GM19438 (cell line): ENCODE results near the gene MFSD11.
"Not testable (repeated sequence)": the region's sequence is repeated elsewhere in the genome, so short reads cannot be mapped to it uniquely, and the experiment has no call there.

Experiments
- ATAC-seq: cut with Tn5 transposase; IDR thresholded peaks from one replicate; pipeline ENCODE4 v1.9.1; 2021; ENCODE audit warnings: low read depth; ENCODE audit not compliant: unreplicated experiment

The MFSD11 gene

DNA sequence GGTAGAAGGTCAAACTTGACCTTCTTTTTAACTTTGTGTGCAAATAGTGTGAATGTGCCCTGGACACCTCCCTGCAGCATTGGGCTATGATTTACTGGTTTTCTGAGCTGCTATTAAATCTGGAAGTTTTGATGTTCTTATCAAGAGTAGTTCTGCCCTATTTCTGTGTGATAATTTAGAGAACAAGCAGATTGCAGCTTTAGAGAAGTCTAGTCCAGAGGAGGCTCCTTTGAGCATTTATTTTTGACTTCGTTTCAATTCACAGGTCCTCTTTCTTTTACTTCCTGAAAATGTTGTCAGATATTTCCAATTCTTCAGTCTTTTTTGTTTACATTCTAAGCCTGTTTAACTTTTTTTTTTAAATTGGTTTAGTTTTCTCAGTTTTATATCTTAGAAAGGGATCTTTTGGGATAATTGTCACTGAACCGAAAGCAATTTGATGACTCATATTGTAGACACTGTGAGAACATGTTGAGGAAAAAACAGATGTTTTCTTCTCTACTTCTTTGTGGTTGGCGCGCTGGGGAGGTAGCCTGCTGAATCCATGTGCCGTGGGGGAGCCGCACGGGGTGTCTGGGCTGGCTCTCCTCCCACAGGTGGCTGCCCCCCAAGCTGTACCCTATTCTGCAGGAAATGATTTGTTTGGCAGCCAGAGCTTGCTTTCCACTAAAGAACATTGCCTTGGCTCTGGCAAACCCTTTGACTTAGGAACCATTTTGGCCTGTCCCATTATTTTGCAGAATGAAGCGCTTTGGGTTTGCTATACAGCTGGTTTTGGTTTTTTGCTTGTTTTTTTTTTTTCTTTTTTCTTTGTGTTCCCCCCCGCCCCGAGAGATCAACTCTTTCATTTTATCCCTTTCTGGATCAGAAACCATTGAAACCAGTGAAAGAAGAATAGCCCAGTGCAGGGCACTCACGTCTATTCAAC lies 53.4 kb downstream of the MFSD11 start:
- no peak for ATAC-seq

DNA sequence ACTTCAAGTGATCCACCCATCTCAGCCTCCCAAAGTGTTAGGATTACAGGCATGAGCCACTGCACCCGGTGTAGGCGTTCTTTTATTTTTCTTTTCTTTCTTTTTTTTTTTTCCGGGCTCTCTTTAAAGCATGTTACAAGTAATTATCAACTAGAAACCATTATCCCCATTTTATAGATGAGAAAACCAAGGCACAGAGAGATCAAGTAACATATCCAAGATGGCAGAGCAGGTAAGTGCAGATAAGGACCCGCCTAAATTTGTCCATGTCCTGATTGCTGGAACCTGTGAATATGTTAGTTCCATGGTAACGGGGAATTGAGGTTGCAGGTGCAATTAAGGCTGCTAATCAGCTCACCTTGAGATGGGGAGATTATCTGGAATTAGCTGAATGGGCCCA lies 54.4 kb downstream of the MFSD11 start:
- no peak for ATAC-seq

DNA sequence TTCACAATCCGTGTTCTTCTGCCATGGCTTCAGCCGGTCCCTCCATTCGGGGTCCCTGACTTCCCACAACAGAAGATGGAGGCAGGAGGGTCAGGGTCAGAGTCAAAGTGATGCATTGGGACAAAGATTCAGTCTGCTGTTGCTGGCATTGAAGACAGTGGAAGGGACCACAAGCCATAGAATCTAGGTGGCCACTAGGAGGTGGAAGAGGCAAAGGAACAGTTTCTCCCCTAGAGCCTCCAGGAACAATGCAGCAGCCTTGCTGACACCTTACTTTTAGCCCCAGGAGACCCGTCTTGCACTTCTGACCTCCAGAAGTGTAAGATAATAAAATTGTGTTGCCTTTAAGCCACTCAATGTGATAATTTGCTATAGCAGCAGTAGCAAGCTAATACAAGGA lies 55.9 kb downstream of the MFSD11 start:
- no peak for ATAC-seq

DNA sequence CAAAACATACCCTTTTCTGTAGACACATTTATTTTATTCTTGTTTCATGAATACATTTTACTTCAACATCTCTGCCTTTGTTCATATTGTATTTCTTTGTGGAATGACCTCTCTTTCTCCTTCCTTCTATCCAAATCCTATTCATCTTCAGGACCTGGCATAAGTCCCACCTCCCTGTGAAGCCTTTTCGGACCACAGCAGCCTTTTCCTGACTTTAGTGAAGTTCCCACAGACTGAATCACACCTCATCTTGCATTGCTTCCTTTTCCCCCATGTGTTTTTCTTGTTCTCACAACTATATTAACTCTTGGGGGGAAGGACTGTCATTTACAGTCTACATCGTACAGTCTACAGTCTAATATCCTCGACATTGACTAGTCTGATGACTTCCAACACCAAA lies 58.2 kb downstream of the MFSD11 start:
- no peak for ATAC-seq

DNA sequence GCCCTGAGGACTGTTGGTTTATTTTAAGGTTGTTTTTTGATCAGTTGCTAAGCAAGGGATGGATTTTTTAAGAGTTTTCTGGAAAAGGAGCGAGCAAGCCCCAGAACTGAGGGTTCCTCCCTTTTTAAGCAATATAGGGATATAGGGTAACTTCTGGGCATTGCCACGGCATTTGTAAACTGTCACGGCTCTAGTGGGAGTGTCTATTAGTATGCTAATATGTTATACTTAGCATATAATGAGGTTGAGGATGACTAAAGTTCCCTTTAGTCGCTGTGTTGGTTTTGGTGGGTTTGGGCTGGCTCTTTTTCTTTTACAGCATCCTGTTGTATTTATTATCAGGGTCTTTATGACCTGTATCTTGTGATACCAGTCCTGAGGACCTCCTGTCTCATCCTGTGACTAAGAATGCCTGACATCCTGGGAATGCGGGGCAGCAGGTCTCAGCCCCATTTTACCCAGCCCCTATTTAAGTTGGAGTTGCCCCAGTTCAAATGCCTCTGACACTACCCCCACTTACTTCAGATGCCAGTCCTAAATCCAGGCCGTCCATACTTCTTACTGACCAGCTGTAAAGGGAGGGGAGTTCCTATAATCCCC lies 59.4 kb downstream of the MFSD11 start:
- ATAC-seq: no peak

DNA sequence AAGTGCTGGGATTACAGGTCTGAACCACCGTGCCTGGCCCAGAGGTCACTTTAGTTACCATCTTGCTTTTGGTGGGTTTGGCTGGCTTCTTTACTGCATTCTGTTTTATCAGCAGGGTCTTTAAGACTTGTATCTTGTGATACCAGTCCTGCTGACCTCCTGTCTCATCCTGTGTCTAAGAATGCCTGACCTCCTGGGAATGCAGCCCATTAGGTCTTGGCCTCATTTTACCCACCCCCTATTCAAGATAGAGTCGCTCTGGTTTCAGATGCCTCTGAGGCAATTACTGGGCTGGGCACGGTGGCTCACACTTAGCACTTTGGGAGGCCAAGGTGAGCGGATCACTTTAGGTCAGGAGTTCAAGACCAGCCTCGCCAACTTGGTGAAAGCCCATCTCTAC lies 63.8 kb downstream of the MFSD11 start:
- ATAC-seq: no peak

DNA sequence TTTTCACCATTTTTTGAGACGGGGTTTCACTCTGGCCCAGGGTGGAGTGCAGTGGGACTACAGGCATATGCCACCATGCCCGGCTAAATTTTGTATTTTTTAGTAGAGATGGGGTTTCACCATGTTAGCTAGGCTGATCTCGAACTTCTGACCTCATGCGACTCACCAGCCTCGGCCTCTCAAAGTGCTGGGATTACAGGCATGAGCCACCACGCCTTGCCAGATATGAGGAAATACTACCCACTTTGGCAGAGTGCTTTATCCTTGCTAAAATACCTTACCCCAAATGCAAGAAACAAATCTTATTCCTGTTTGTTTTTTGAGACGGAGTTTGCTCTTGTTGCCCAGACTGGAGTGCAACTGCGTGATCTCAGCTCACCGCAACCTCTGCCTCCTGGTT lies 67.4 kb downstream of the MFSD11 start:
- ATAC-seq: no peak

DNA sequence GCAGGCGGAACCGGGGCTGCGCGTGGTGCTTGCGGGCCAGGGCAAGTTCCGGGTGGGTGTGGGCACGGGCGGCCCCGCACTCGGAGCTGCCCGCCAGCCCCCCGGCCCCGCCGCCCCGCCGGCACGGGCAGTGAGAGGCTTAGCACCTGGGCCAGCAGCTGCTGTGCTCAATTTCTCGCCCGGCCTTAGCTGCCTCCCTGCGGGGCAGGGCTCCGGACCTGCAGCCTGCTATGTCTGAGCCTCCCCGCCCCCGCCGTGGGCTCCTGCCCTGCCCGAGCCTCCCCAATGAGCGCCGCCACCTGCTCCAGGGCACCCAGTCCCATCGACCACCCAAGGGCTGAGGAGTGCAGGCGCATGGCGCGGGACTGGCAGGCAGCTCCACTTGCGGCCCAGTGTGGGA lies 68.2 kb downstream of the MFSD11 start:
- not testable (repeated sequence) for ATAC-seq

DNA sequence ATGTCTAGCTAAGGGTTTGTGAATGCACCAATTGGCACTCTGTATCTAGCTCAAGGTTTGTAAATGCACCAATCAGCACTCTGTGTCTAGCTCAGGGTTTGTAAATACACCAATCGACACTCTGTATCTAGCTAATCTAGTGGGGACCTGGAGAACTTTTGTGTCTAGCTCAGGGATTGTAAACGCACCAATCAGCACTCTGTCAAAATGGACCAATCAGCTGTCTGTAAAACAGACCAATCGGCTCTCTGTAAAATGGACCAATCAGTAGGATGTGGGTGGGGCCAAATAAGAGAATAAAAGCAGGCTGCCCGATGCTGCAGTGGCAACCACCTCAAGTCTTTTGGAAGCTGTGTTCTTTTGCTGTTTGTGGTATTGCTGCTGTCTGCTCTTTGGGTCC lies 68.8 kb downstream of the MFSD11 start:
- ATAC-seq: not testable (repeated sequence)

DNA sequence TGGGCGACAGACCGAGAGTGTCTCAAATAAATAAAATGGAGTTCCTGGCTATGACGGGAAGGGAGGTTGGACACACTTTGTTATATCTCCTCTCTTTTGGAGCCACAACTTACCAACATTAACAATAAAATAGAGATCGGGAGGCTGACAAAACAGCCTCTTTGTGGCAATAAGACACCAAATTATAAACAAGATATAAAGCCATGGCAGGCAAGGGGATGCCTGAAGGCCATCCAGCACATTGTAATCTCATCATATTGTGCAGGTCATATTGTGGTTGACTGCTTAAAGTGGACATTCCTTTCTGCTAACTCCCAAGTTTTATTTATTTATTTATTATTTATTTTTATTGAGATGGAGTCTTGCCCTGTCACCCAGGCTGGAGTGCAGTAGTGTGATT lies 70.4 kb downstream of the MFSD11 start:
- no peak for ATAC-seq

DNA sequence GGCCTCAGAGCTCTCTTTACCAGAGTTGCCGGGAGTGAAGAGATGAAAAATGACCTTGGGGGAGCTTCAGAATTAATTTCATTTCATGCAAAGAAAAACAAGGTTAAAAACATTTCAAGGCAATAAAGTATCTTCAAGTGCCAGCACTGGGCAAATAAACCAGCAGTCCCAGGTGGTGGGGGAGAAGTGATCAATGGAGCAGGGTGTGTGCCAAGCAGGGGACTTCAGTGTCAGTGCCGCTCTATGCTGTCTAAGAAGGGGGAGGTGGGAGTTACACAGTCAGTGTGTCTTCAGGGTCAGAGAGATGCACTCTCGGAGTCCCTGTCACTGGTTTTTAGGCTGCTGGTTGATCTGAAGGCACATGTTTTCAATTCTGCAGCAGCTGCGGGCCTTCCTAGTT lies 73.0 kb downstream of the MFSD11 start:
- no peak for ATAC-seq

DNA sequence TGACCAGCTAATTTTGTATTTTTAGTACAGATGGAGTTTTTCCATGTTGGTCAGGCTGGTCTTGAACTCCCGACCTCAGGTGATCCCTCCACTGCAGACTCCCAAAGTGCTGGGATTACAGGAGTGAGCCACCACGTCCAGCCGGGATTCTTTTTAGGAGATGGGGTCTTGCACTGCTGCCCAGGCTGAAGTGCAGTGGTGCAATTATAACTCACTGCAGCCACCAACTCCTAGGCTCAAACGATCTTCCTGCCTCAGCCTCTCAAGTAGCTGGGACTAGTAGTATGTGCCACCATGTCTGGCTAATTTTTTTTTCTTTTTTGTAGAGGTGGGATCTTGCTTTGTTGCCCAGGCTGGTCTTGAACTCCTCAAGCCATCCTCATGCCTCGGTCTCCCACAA lies 73.9 kb downstream of the MFSD11 start:
- no peak for ATAC-seq

DNA sequence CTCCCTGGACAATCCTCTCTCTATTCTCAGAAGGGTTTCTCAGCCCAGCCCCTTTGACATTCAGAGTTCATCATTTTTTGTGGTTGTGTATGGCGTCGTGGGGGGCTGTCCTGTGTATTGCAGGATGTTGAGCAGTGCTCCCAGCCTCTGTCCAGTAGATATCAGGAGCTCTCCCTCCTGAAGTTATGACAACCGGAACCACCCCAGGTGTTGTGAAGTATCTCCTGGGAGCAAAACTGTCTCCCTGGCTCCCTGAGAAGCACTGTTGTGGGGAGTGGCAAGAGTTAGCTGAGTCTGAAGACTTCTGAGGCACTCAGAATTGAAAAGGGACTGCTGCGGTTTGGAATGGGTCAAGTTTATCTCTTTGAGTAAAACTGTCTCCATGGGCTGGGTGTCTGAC lies 74.3 kb downstream of the MFSD11 start:
- ATAC-seq: no peak

DNA sequence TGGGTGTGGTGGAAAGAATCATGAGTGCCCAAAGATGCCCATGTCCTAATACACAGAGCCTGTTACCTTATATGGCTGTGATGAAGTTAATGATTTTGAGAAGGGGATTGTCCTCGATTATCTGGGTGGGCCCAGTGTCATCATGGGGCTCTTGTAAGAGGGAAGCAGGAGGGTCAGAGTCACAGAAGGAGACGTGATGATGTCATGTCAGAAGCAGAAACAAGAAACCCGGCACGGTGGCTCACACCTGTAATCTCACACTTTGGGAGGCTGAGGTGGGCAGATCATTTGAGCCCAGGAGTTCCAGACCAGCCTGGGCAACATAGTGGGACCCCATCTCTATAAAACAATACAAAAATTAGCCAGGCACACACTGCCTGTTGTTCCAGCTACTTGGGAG lies 75.0 kb downstream of the MFSD11 start:
- ATAC-seq: no peak

DNA sequence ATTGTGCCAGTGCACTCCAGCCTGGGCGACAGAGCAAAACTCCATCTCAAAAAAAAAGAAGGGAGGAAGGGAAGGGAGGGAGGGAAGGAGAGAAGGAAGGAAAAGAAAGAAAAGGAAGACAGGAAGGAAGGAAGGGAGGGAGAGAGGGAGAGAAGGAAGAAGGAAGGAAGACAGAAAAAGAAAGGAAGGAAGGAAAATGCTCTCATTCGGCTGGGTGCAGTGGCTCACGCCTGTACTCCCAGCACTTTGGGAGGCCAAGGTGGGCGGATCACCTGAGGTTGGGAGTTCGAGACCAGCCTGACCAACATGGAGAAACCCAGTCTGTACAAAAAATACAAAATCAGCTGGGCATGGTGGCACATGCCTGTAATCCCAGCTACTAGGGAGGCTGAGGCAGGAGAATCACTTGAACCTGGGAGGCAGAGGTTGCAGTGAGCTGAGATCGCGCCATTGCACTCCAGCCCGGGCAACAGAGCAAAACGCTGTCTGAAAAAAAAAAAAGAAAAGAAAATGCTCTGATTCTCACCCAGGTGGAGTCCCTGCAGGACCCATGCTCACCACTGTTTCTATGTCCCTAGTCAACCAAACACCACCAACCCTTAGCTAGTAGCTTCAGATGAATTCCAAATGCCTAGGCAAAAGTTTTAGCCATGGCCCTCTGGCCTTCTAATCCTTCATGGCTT lies 78.1 kb downstream of the MFSD11 start:
- ATAC-seq: not testable (repeated sequence)

DNA sequence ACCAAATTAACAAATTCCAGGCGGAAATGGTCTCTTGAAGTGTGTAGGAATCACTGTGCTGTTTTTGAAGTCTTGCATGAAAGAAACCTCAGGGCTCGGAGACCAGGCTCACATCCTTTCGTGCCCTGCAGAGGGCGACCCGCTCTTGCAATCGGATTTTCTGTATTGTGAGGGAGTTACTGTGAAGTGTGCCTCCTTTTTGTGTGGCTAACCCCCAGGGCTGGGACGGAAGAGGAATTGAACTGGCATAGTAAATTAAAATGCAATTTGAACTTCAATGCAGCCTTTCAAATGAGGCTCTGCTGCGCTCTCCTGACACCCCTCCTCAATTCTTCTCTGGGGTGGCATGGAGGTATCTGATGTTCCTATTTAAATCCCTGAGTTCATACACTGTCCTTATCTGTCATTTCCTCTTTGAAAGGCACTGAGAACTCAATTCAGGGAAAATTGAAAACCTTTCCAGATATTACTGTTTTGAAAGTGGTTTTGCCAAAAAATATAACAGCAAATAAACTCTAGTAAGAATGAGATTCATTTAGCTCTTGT lies 78.7 kb downstream of the MFSD11 start:
- ATAC-seq: no peak

DNA sequence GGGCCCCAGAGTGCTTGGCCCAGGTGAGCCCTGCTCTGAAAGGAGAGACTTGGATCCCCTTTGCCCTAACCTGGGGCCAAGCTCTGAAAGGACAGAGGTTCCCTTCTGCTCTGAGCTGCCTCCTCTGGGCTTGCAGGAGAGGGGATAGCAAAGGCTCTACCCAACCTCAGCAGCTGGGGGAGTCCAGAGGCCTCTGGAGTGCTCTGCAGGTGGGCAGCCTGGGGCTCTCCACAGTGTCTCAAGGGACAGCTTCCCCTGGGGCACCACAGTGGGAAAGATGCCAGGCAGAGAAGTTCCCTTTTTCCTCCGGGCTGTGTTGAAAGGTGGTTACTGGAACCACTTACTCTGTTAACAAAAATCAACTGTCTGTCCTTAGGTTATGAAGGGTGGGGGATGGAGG lies 82.1 kb downstream of the MFSD11 start:
- ATAC-seq: no peak

DNA sequence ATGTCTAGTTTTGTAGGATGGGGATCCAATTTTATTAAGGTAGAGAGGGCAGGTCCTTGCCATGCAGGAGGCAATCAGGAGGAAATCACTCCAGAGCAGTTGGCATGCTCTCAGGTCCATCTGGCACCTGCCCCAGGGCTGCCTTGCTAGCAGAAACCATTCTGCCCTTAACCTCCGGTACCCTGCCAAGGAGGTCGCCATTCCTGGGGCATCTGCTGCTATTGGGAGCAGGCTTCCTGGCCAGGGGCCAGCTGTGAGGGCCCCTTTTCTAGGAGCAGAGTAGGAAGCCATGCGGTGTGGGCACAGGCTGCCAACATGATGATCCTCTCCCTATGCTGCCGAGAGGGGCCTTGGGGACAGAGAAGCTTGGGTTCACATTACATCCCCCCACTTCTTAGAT lies 82.6 kb downstream of the MFSD11 start:
- ATAC-seq: no peak

DNA sequence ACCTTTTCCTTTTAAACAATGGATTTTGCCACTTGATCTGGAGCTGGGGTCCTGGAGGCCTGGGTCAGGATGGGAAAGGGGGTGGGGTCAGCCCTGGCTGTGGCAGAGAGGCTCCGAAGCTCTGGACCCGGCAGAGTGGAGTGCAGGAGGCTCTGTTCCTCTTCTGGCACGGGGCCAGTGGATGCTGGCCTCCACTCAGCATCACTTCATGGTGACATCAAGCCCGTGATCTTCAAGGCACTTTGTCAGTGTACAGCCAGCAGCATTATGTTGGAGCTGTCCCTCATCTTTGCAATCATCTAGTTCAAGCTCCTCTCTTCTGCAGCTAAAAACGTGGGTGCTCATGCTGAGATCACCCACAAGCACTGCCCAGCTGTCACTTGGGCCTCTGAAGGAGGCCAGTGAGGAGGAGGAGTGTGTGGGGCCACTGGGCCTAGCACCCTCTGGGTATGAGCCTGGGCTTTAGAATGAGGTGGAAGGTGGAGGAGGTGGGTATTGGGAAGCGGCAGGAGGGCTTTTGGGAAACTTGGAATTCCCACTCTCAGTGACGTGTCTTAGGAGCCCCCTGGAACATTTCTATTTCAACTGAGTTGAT lies 84.4 kb downstream of the MFSD11 start:
- ATAC-seq: no peak

DNA sequence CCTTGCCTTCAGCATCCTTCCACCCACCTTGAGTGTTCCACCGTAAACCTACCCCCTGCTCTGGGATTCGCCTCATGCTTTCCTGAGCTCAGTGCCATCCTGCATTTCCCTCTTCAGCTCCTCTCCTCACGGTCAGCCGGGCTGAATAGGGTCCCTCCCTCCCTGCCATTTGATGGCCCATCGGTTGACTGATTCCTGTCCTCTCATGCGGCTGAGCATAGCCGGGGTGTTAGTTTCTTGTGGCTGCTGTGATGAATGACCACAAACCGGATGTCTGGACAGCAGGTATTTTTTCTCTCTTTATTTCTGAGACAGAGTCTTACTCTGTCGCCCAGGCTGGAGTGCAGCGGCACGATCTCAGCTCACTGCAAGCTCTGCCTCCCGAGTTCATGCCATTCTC lies 86.2 kb downstream of the MFSD11 start:
- no peak for ATAC-seq
